ENCODE results near the gene BACH1.

Gene BACH1

GRCh38 chr21:29316029-29316742, 17.5 kb downstream of the BACH1 start:
- DNase-seq = no peak

GRCh38 chr21:29316806-29317205, 18.1 kb downstream of the BACH1 start:
- no peak for DNase-seq

- no peak for DNase-seq
Measured at GRCh38 chr21:29318354-29318753, 19.6 kb downstream of the BACH1 start.

GRCh38 chr21:29320031-29320430, 21.3 kb downstream of the BACH1 start:
- no peak for DNase-seq

- DNase-seq = no peak
Measured at GRCh38 chr21:29321217-29321616, 22.5 kb downstream of the BACH1 start.

GRCh38 chr21:29321932-29322928, 23.5 kb downstream of the BACH1 start:
- DNase-seq = no peak

- DNase-seq = no peak
Measured at GRCh38 chr21:29323189-29323588, 24.5 kb downstream of the BACH1 start.

- DNase-seq = no peak
Measured at GRCh38 chr21:29326914-29327554, 28.3 kb downstream of the BACH1 start.

GRCh38 chr21:29329406-29329805, 30.7 kb downstream of the BACH1 start:
- no peak for DNase-seq

- no peak for DNase-seq
Measured at GRCh38 chr21:29330797-29331196, 32.1 kb downstream of the BACH1 start.

GRCh38 chr21:29332461-29333362, 34.0 kb downstream of the BACH1 start:
- DNase-seq = no peak

- DNase-seq = no peak
Measured at GRCh38 chr21:29333406-29333805, 34.7 kb downstream of the BACH1 start.

GRCh38 chr21:29334717-29335428, 36.2 kb downstream of the BACH1 start:
- DNase-seq = no peak

GRCh38 chr21:29335720-29336119, 37.0 kb downstream of the BACH1 start:
- DNase-seq = no peak

GRCh38 chr21:29338256-29338655, 39.5 kb downstream of the BACH1 start:
- DNase-seq = no peak

GRCh38 chr21:29340228-29340627, 41.5 kb downstream of the BACH1 start:
- no peak for DNase-seq

GRCh38 chr21:29342363-29342957, 43.7 kb downstream of the BACH1 start:
- no peak for DNase-seq

- DNase-seq = no peak
Measured at GRCh38 chr21:29343519-29343918, 44.8 kb downstream of the BACH1 start.

GRCh38 chr21:29346281-29346680, 47.6 kb downstream of the BACH1 start:
- DNase-seq = no peak

GRCh38 chr21:29346771-29347170, 48.0 kb downstream of the BACH1 start:
- DNase-seq = no peak

GRCh38 chr21:29347274-29347681, 48.6 kb downstream of the BACH1 start:
- DNase-seq = no peak

All from KG1 (cell line).